Epithelial cell of esophagus (primary cell): ENCODE results near the gene SLC39A5.

Experiments used
- DNase-seq: peaks from one replicate; pipeline ENCODE4 v3.0.0; 2010; ENCODE audit warnings: low read depth
- H3K4me3 ChIP-seq: 2 replicates; pipeline ENCODE4 v1.5.1; 2011; ENCODE audit warnings: mild to moderate bottlenecking, low read length, control low read depth
- CTCF ChIP-seq: IDR thresholded peaks from 2 replicates; pipeline ENCODE4 v1.5.1; 2011; ENCODE audit warnings: low read depth, mild to moderate bottlenecking, low read length, control low read depth, inconsistent platforms; ENCODE audit not compliant: insufficient read depth; ENCODE audit errors: missing control alignments

Gene SLC39A5

GRCh38 chr12:56216461-56216860 lies 13.4 kb upstream of the SLC39A5 start:
- no peak overlapping the region for H3K4me3 ChIP-seq
- no peak for TF ChIP-seq CTCF
- DNase-seq: no peak

- no peak for TF ChIP-seq CTCF
Observed at GRCh38 chr12:56219840-56220239, 10.0 kb upstream of the SLC39A5 start.

GRCh38 chr12:56220611-56221231 lies 9.1 kb upstream of the SLC39A5 start:
- peak overlapping the region; percentile 79 for H3K4me3 ChIP-seq
- no peak for TF ChIP-seq CTCF
- DNase-seq: peak; percentile 42

More at GRCh38 chr12:56219840-56220239, 10.0 kb upstream of the SLC39A5 start:
- H3K4me3 ChIP-seq: no peak overlapping the region
- DNase-seq: no peak

- peak overlapping the region; percentile 79 for H3K4me3 ChIP-seq
- peak; percentile 47 for DNase-seq
- no peak for TF ChIP-seq CTCF
Observed at GRCh38 chr12:56221232-56221756, 8.6 kb upstream of the SLC39A5 start.

- no peak for TF ChIP-seq CTCF
- peak within 1 kb of the TSS; percentile 79 for H3K4me3 ChIP-seq
- DNase-seq: peak; percentile 96
Observed at GRCh38 chr12:56221757-56222530, 7.9 kb upstream of the SLC39A5 start, which contains the start of gene RNF41. Gene RNF41 (minus strand): TSS chr12:56221922. CDS start chr12:56214047, 7,875 bp downstream.

GRCh38 chr12:56222531-56222895 lies 7.3 kb upstream of the SLC39A5 start:
- no peak for DNase-seq
- no peak for TF ChIP-seq CTCF
- H3K4me3 ChIP-seq: peak overlapping the region; percentile 79
